A549 (cell line): ENCODE results near the gene ADAMTS2.

Experiments
- CBX2 ChIP-seq: fragments of 200-600 bp; sonication (generic); IDR thresholded peaks from 2 replicates; pipeline ENCODE4 v1.6.1; 2016; ENCODE audit warnings: low read depth, mild to moderate bottlenecking, borderline replicate concordance
- JUNB ChIP-seq: fragments of >200 bp; sonication (Bioruptor Twin); formaldehyde crosslinking; IDR thresholded peaks from 2 replicates; pipeline ENCODE4 v1.6.1; 2016
- KDM5A ChIP-seq: fragments of 200-600 bp; sonication (generic); IDR thresholded peaks from 2 replicates; pipeline ENCODE4 v1.6.1; 2016; ENCODE audit warnings: antibody characterized with exemption, mild to moderate bottlenecking
- MAZ ChIP-seq: fragments of 150-350 bp; IDR thresholded peaks from 2 replicates; pipeline ENCODE4 v1.6.1; 2014; ENCODE audit warnings: antibody characterized with exemption, low read depth, low read length, borderline replicate concordance
- NR3C1 ChIP-seq: fragments of >200 bp; sonication (Bioruptor Twin); formaldehyde crosslinking; IDR thresholded peaks from 3 replicates; pipeline ENCODE4 v1.6.1; 2017
- POLR2A ChIP-seq: IDR thresholded peaks from 2 replicates; pipeline ENCODE4 v1.6.1; 2012; ENCODE audit warnings: mild to moderate bottlenecking, low read length
- SMC3 ChIP-seq: fragments of >200 bp; sonication (Bioruptor Twin); formaldehyde crosslinking; IDR thresholded peaks from 3 replicates; pipeline ENCODE4 v1.6.1; 2018; ENCODE audit warnings: inconsistent platforms
- TF ChIP-seq, protein P1 (sequence below): fragments of >200 bp; sonication (Bioruptor Twin); formaldehyde crosslinking; IDR thresholded peaks from 3 replicates; pipeline ENCODE4 v1.5.1; 2016

DNA sequence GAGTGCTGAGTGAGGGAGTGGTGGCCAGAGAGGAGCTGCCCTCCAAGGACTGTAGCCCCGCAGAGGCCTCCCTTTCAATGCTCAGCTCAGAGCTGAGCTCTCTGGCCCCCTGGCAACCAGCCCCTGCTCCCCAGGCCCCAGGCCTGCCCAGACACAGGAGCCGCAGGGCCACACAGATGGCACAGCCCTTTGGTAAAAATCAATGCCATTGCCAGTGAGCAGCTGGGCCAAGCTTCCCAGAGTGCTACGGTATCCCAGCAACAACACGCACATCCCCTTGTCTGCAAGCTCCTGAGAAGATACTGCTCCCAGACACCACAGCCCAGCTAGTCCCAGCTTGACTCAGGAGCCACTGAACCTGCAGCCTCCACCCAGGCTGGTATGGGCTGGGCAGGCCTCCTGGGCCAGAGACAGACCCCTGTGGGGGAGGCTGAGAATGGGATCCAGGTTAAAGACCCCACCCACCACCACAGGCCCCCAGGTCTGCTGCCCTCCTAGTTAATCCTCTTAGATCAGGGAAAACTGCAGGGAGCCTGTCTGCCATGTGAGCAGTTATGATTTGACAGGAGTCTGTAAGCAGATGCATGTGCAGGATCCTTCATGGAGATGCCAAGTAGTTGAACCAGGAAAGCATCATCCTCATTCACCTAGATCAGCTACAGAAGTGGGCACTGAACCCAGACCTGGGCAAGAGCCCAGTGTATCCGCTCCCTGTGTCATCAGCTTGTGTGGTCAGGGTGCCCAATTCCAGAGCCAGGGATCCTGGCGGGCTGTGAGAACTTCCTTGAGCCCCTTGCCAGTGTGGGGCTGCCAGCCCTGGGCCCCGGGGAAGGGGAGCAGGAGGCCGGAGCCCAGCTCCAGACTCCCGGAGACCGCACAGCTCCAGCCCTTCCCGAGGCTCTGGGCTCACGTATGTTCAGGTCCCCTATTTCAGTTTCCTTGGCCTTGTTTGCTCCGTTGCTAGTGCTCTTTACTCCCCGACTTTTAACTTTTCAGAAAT lies 26.7 kb upstream of the ADAMTS2 start:
- TF ChIP-seq NR3C1 (no peak), JUNB (no peak), CBX2 (no peak), SMC3 (no peak), POLR2A (no peak), KDM5A (no peak), MAZ (no peak)
- TF ChIP-seq, protein P1, sequence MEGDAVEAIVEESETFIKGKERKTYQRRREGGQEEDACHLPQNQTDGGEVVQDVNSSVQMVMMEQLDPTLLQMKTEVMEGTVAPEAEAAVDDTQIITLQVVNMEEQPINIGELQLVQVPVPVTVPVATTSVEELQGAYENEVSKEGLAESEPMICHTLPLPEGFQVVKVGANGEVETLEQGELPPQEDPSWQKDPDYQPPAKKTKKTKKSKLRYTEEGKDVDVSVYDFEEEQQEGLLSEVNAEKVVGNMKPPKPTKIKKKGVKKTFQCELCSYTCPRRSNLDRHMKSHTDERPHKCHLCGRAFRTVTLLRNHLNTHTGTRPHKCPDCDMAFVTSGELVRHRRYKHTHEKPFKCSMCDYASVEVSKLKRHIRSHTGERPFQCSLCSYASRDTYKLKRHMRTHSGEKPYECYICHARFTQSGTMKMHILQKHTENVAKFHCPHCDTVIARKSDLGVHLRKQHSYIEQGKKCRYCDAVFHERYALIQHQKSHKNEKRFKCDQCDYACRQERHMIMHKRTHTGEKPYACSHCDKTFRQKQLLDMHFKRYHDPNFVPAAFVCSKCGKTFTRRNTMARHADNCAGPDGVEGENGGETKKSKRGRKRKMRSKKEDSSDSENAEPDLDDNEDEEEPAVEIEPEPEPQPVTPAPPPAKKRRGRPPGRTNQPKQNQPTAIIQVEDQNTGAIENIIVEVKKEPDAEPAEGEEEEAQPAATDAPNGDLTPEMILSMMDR = no peak
